HG03469 (cell line): Measurements from ENCODE around the gene CCIN.

Experiments used
- ATAC-seq: cut with Tn5 transposase; IDR thresholded peaks from one replicate; pipeline ENCODE4 v1.9.1; 2021; ENCODE audit warnings: mild to moderate bottlenecking, moderate library complexity, moderate number of reproducible peaks; ENCODE audit not compliant: unreplicated experiment

Gene CCIN

GRCh38 chr9:36140086-36141084 is 28.8 kb upstream of the CCIN start:
- ATAC-seq = no peak

GRCh38 chr9:36141288-36141687 is 27.9 kb upstream of the CCIN start:
- no peak for ATAC-seq

GRCh38 chr9:36141761-36142160 is 27.4 kb upstream of the CCIN start:
- no peak for ATAC-seq

GRCh38 chr9:36142510-36143244 is 26.5 kb upstream of the CCIN start:
- ATAC-seq = no peak

- ATAC-seq = no peak
Measured at GRCh38 chr9:36143245-36143641, 25.9 kb upstream of the CCIN start.

GRCh38 chr9:36144309-36145232 is 24.6 kb upstream of the CCIN start:
- no peak for ATAC-seq

GRCh38 chr9:36145970-36146369 is 23.2 kb upstream of the CCIN start:
- no peak for ATAC-seq

GRCh38 chr9:36146651-36147050 is 22.5 kb upstream of the CCIN start:
- ATAC-seq = no peak

- ATAC-seq = no peak
Measured at GRCh38 chr9:36147441-36148175, 21.6 kb upstream of the CCIN start.

GRCh38 chr9:36148311-36149051 is 20.7 kb upstream of the CCIN start:
- ATAC-seq = no peak

GRCh38 chr9:36149197-36149596 is 20.0 kb upstream of the CCIN start:
- ATAC-seq = no peak

- ATAC-seq = no peak
Measured at GRCh38 chr9:36150574-36151315, 18.4 kb upstream of the CCIN start.

- ATAC-seq = peak; percentile 71
Measured at GRCh38 chr9:36151316-36152210, 17.6 kb upstream of the CCIN start.

- ATAC-seq = no peak
Measured at GRCh38 chr9:36152741-36153438, 16.3 kb upstream of the CCIN start.

GRCh38 chr9:36153746-36154145 is 15.4 kb upstream of the CCIN start:
- ATAC-seq = no peak

GRCh38 chr9:36154331-36154952 is 14.7 kb upstream of the CCIN start:
- ATAC-seq = no peak

GRCh38 chr9:36156116-36156515 is 13.1 kb upstream of the CCIN start:
- no peak for ATAC-seq
